GM18505 (cell line): ENCODE measurements around the gene MAPKAPK2.
"Not testable (repeated sequence)": the region's sequence is repeated elsewhere in the genome, so short reads cannot be mapped to it uniquely, and the experiment has no call there.

Experiments used
- ATAC-seq: cut with Tn5 transposase; IDR thresholded peaks from one replicate; pipeline ENCODE4 v1.9.1; 2021; ENCODE audit not compliant: unreplicated experiment
- POLR2A ChIP-seq: IDR thresholded peaks from 4 replicates; pipeline ENCODE4 v1.6.1; 2011; ENCODE audit warnings: borderline replicate concordance; ENCODE audit not compliant: insufficient read depth, insufficient read length; ENCODE audit errors: extremely low read depth

Gene MAPKAPK2

DNA sequence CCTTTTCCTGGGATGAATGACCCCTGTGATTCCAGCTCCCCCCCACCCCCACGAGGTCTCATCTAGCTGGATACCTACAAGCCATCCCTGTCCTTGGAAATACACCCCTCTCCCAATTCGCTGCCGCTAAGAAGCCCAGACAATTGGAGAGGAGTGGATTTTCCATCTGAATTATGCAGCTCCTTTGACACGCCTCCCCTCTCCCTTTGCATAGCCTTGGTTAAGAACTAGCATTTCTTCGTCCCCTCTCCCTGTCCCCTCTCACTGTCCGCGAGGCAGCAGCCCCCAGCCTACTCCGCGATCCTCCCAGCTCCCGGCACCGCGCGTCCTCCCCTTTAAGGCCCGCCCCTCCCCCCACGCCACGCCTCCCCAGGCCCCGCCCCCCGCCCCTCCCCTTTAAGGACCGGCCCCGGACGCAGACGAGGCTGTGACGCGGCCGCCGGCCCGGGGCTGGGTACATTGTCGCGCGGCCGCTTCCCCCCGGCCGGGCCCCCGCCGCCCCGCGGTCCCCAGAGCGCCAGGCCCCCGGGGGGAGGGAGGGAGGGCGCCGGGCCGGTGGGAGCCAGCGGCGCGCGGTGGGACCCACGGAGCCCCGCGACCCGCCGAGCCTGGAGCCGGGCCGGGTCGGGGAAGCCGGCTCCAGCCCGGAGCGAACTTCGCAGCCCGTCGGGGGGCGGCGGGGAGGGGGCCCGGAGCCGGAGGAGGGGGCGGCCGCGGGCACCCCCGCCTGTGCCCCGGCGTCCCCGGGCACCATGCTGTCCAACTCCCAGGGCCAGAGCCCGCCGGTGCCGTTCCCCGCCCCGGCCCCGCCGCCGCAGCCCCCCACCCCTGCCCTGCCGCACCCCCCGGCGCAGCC is at the start of gene MAPKAPK2:
Gene MAPKAPK2 (plus strand): TSS at position 428 of the 856 bp plus-strand sequence. CDS start 325 bp downstream, at position 753.
- TF ChIP-seq POLR2A: no peak
- ATAC-seq: peak; percentile 42

GRCh38 chr1:206635080-206635977 is 49.4 kb upstream of the MAPKAPK2 start, which contains the start of gene DYRK3:
Gene DYRK3, plus strand, starts transcription at chr1:206635536. Its CDS starts 168 bp downstream, at chr1:206635704.
- TF ChIP-seq POLR2A: peak; percentile 89

GRCh38 chr1:206635978-206636345 is 48.7 kb upstream of the MAPKAPK2 start:
- no peak for ATAC-seq
- TF ChIP-seq POLR2A: no peak

More at GRCh38 chr1:206635080-206635977, 49.4 kb upstream of the MAPKAPK2 start, which contains the start of gene DYRK3:
- ATAC-seq: peak; percentile 85

DNA sequence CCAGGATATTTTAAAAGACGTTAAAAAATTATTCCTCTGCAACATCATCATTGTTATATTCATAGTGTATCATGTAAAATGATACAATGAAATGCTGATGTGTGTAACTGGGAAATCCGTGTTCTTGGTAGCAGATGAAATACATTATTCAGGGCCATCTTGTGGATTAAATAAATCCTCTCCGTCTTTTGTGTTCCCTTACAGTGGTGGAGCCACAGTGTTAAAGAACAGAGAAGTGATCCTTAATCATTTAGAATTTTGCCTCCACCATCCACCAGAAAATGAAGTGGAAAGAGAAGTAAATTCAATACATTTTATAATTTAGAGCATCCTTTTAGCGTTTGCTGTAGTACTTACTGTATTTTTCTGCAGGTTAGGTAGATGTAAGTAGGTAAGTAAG is 48.0 kb upstream of the MAPKAPK2 start:
- ATAC-seq: no peak
- TF ChIP-seq POLR2A: no peak

- ATAC-seq: no peak
- TF ChIP-seq POLR2A: no peak
These were observed 47.1 kb upstream of the MAPKAPK2 start for GRCh38 chr1:206637605-206638004.

GRCh38 chr1:206642074-206642473 is 42.6 kb upstream of the MAPKAPK2 start:
- ATAC-seq: not testable (repeated sequence)

GRCh38 chr1:206643118-206643698 is 41.5 kb upstream of the MAPKAPK2 start:
- ATAC-seq: no peak
- no peak for TF ChIP-seq POLR2A

DNA sequence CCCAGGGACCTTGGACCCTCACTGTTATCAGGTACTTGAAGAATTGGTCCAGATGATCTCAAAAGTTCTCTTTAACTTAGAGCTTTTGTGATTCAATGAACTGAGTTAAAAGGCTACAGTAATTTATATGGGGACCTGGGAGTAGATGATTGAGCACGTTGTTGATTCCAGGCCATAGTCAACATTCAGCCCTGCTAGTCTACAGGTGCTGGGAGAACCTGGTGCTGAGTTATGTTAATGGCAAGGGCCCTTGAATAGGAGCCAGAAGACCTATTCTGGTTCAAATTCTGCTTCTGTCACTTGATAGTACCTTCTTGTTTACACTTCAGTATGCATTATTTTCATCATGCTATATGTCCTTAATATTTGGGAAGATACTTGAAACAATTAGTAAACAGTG is 38.2 kb upstream of the MAPKAPK2 start:
- no peak for TF ChIP-seq POLR2A
- ATAC-seq: no peak

DNA sequence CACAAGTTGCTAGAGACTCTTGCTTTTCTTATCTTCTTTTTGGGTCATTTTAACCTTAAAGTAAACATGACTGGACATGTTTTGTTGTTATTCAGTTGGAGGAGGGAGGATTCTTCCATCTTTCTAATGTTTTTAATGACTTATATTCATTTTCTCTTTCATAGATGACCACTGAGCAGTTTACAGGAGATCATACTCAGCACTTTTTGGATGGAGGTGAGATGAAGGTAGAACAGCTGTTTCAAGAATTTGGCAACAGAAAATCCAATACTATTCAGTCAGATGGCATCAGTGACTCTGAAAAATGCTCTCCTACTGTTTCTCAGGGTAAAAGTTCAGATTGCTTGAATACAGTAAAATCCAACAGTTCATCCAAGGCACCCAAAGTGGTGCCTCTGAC is 37.5 kb upstream of the MAPKAPK2 start:
- no peak for ATAC-seq
- TF ChIP-seq POLR2A: no peak

DNA sequence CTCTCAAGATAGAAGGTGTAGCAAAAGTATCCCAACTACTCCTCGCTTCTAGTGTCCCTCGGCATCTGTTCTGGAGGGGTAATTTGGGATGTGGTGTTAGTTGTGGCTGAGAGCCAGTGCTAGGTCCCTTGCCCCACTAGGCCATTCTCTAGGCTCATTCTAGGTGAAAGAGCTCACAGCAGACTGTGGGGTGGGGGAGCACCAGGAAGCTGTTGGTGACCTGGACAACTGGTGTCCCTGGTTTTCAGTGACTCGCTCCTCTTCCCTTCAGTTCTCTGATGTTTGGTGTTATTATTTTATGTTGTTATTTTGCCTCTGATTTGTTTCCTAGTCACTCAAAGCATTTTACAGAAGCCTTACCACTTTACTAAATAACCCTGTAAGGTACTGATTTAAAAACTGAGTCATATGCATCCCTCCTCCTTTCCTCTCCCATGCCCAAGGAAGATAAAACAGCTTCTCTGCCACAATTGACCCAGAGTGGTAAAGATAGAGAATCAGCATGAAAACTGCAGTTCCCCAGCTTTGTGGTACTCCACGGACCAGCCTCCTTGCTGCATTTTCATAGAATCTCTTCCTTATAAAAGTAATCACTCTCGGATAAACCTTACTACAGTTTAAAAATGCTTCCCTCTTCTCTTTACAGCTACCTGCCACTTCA is 35.3 kb upstream of the MAPKAPK2 start:
- no peak for TF ChIP-seq POLR2A
- ATAC-seq: no peak

- no peak for TF ChIP-seq POLR2A
- ATAC-seq: no peak
These were observed 33.7 kb upstream of the MAPKAPK2 start for GRCh38 chr1:206651014-206651413.

- ATAC-seq: no peak
- no peak for TF ChIP-seq POLR2A
These were observed 32.5 kb upstream of the MAPKAPK2 start for GRCh38 chr1:206651958-206652890.
